ENCODE measurements around the gene EFHC1.

GRCh38 chr6:52422156-52422555 lies 2.0 kb downstream of the EFHC1 start:
- TF ChIP-seq CTCF (optimal IDR thresholded peaks at IDR 0.05 in 1 of 3, IDR thresholded peaks at IDR 0.05 in 1 of 3, conservative IDR thresholded peaks at IDR 0.05 in 1 of 3; ENCODE audit: extremely low read depth in 1 of 3, insufficient read depth in 2 of 3, low read length in 3 of 3) (no peak), EZH2 (IDR thresholded peaks at IDR 0.05; ENCODE audit: low read length) (no peak)

Measured in keratinocyte (primary cell).